ENCODE measurements around the gene DAAM2. TPM values are rescaled to one million over a fixed set of nuclear protein-coding genes. Genes with fewer than 3 reads are reported as not detected.

DAAM2 gene
- total and polyA plus RNA-seq, 2 of the 8 experiments (the other 6 are each of a cell fraction or from before 2014, with no cell fraction given): 1.5 to 2.9 TPM

- TF ChIP-seq CHD7 (IDR thresholded peaks at IDR 0.05; ENCODE audit: insufficient replicate concordance, low read length): no peak
- TF ChIP-seq RBBP5 (IDR thresholded peaks at IDR 0.05; ENCODE audit: borderline replicate concordance, low read depth, low read length): no peak
Observed at GRCh38 chr6:39952167-39952566, 160.0 kb downstream of the DAAM2 start (continued).
